Right forelimb (tissue), 1 donor: ENCODE data around the gene SSC5D.
"Not testable (repeated sequence)": the region's sequence is repeated elsewhere in the genome, so short reads cannot be mapped to it uniquely, and the experiment has no call there.

ENCODE experiments used
- DNase-seq: peaks from one replicate; pipeline ENCODE4 v3.0.0-alpha.2; 2018

Gene SSC5D

DNA sequence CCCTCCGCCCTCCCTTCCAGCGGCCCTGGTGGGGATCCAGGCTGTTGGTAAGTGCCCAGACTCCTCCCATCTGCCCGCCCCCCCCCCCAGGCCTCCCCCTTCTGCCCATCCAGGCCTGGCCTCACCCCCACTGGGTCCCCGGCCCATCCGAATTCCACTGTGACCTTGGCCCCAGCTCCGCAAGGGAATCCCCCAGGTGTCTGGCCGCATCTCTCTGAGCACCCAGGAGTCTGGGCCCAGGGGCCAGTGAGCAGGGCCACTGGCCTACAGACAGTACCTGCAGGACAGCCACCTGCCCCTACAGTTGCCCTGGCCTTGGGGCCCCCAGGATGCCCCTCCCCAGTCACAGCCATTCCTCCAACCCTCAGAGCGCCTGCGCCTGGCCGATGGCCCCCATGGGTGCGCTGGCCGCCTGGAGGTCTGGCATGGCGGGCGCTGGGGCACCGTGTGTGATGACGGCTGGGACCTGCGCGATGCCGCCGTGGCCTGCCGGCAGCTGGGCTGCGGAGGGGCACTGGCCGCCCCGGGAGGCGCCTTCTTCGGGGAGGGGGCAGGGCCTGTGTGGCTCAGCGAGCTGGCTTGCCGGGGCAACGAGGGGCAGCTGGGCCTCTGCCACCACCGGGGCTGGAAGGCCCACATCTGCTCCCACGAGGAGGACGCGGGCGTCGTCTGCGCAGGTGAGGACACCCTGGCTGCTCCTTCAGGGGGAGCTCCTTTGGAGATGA, 912 bp downstream of the SSC5D start:
- DNase-seq, result peak; percentile 76

DNA sequence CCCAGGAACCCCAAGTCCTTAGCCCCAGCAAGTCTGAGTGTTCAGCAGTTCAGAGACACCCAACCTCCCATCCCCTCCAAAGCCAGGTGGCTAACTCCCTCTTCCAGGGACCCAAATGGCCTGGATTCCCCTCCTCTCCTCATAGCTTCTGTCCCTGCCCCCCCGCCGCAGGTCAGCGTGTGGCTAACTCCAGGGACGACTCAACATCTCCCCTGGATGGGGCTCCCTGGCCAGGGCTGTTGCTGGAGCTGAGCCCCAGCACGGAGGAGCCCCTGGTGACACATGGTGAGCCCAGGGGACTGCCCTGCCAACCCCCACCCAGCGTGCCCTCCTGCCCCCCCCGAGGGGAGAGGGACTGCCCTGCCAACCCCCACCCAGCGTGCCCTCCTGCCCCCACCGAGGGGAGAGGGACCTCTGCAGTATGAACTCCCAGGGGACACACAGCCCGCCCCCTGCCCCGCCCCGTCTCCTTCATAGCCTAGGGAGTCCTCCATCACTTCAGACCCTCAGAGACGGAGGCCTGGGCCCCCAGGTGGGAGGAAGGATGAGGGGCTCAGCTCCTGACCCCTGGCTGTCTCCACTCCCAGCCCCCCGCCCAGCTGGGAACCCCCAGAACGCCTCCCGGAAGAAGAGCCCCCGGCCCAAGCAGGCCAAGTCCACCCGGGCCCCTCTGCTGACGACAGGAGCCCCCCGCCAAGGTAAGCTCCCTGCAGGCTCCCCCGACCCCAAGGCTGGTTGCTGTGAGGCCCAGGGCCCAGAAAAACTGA, 1.7 kb downstream of the SSC5D start:
- no peak for DNase-seq

DNA sequence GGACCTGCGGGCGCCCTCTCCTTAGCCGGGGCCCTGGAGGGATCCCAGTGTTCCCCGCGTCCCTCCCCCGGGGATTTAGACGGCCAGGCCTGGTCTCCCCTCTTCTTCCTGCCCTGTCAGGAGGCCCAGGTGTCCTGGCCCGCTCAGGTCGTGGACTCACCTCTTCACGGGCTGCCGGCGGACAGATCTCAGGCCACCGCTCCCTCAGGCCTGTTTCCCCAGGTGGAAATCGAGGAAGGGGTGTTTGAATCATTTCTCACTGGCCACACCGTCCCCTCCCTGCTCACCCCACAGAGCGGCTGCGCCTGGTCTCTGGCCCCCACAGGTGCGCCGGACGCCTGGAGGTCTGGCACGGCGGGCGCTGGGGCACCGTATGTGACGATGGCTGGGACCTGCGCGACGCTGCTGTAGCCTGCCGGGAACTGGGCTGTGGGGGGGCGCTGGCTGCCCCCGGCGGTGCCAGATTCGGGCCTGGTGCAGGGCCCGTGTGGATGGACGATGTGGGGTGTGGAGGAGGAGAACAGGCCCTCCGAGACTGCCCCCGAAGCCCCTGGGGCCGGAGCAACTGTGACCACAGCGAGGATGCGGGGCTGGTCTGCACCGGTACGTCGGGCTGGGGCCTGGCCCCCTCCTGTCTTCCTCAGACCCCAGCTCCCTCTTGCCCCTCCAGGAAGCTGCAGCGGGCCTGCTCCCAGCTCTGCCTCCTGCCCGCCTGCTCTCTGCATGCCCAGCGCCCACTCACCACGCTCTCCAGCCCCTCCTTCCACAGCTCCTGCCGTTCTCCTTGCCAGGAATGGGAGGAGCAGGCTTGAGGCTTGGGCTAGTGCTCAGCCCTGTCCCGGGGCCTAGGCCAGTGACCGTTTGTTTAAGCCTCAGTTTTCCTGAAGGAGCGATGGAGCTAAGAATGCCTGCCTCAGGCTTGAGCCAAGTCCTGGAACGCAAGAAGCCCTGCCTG, 2.5 kb downstream of the SSC5D start:
- DNase-seq, result no peak

DNA sequence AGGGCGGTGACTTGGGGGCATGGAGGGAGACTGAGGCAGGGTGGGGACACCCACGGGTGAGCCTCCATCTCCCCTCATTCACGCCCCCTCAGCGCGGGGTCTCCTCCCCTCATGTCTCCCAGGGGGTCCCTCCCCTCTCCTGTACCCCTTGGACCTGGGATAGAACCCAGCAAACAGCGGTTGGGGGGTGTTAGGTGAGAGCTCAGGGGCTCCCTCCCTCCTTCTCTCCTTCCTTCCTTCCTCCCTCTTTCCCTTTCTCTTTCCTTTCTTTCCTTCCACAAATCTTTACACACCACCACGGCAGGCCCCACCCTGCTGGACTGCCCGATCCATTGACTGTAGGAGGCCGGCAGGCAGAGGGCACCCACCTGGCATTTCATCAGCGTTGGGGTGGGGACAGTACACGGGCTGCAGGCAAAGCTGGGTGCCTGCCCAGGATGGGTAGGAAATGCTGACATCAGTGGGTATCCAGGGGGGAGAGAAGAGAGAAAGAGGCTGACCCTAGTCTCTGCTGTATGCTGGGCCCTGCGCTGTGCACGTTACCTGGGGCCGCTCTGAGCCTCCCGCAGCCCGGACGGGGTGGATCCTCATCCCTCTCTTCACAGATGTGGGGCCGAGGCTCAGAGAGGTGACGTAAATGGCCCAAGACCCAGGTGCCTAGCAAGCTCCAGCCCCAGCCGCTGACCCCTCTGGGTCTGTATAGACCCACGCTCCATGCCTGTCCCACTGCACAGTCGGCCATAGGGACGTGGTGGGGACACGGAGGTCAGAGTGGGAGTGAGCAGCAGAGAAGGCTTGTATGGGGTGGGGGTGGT, 3.5 kb downstream of the SSC5D start:
- no peak for DNase-seq

DNA sequence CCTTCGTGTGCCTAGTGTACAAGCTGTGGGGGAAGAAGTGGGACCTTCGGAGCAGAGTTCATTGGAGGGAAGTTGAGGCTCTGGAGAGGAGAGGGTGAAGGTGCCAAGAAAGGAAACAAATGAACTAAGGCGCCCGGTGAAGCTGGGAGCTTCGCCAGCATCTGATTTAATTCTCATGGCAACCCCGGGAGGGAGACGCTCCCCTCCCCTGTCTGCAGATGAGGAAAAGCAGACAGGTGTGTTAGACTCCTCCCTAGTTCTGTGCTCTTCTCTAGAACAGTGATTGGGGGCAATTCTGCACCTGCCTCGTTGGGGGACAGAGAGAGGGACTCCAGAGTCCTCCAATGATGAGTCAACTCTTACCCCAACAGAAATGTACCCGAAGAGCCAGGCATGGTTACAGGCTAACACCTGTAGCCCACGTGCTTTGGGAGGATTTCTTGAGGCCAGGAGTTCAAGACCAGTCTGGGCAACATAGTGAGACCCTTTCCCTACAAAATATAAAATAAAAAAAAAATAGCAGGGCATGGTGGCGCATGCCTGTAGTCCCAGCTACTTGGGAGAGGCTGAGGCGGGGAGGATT, 4.2 kb downstream of the SSC5D start:
- DNase-seq, result no peak

DNA sequence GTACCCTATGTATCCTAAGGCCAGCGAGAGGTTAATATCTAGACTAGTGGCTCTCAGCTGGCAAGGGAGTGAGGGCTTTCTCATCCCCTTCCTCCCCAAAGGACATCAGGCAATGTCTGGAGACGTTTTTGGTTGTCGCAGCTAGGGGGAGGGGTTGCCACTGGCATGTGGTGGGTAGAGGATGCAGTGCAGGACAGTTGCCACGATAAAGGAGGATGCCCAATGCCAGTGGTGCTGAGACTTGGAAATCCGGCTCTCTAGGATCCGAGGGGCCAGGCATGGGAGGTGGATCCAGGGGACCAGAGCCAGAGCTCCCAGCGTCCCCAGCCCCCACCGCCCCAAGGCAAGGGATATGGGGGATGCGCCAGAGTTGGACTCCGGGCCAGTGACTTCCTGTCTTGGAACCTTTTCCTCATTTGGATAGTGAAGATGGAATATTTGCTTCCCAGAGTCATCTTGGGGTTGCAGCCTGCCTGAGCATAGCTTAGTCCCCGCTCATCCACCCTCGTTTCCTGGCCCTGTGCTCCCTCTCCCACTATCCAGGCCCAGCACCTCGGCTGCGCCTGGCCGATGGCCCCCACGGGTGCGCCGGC, 4.9 kb downstream of the SSC5D start:
- DNase-seq, result peak; percentile 77

DNA sequence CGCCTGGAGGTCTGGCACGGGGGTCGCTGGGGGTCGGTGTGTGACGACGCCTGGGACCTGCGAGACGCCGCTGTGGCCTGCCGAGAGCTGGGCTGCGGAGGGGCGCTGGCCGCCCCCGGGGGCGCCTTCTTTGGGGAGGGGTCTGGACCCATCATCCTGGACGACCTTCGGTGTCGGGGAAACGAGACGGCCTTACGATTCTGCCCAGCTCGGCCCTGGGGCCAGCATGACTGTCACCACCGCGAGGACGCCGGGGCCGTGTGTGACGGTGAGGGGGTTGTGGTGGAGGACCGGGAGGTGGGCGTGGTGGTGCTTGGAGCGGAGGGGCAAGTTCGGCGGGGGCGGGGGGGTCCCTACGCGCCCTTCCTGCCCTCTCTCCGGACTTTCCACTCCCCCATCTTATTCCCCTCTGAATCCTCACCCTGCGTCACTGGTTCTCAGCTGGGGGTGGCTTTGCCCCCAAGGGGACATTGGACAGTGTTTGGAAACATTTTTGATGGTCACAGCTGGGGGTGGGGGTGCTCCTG, 5.5 kb downstream of the SSC5D start:
- no peak for DNase-seq

DNA sequence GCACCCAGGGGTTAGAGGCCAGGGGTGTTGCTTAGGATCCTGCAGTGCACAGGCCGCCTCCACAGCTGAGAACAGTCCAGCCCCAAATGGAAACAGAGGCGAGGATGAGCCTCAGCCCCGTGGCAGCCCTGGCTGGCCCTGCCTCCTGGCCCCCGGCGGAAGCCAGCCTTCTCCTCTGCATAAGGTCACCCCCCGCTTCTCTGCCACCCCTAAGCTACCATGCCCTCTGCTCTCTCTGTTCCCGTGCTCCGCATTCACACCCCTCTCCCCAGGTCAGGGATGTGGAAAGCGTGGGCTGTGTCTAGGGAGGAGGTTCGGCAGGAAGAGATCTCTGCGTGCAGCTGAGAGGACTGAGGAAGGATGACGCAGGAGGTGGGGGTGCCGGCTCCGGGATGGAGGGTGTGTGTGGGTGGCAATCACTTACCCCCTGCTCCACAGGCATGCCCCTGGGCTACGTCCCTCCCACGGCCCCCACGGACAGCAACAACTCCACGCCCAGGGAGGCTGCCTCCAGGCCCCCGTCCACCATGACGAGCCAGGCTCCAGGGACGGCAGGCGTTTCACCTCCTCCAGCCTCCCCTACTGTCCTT, 6.0 kb downstream of the SSC5D start:
- DNase-seq, result no peak

DNA sequence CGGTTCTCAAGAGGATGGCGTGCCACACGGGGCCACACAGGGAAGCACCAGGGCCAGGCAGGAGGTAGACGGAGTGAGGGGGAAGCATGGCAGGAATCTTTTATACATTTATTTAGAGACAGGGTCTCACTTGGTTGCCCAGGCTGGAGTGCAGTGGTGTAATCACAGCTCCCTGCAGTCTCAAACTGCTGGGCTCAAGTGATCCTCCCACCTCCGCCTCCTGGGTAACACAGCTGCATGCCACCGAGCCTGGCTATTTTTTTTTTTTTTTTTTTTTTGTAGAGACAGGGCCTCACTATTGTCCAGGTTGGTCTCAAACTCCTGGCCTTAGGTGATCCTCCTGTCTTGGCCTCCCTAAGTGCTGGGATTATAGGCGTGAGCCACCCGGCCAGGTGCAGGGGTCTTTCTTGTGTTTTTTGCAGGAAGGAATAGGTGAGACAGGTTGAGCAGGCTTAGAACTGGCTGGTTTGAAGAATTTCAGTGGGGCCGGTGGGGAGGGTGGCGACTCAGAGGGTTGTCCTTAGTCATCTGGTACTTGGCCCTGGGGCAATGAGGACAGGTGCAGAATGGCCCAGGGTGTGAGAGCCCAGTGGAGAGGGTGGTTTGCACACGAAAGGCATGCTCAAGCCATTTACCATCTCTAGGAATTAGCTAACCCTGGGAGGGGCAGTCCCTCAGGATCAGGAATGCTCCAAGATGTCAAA, 7.6 kb downstream of the SSC5D start:
- no peak for DNase-seq

DNA sequence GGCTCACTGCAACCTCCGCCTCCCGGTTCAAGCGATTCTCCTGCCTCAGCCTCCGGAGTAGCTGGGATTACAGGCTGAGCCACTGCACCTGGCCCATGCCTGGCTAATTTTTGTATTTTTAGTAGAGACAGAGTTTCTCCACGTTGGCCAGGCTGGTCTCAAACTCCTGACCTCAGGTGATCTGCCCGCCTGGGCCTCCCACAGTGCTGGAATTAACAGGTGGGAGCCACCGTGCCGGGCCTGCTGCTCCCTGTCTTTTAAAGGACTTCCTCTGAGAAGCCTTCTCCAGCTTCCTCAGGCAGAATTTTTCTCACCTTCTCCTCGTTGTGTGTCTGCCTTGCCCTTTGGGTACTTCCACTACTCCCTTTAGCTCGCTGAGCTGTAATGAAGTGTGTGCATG, 8.6 kb downstream of the SSC5D start:
- not testable (repeated sequence) for DNase-seq

DNA sequence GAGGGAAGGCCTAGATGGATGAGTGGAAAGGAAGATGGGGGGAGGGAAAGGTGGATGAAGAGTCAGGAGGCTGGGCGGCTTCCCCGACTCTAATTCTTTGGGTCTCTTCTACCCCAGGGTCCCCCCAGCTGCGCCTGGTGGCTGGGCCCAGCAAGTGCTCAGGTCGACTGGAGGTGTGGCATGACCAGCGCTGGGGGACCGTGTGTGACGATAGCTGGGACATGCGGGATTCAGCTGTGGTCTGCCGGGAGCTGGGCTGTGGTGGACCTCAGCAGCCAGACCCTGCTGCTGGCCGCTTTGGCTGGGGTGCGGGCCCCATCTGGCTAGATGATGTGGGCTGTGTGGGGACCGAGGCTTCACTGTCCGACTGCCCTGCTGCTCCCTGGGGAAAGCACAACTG, 9.5 kb downstream of the SSC5D start:
- no peak for DNase-seq

DNA sequence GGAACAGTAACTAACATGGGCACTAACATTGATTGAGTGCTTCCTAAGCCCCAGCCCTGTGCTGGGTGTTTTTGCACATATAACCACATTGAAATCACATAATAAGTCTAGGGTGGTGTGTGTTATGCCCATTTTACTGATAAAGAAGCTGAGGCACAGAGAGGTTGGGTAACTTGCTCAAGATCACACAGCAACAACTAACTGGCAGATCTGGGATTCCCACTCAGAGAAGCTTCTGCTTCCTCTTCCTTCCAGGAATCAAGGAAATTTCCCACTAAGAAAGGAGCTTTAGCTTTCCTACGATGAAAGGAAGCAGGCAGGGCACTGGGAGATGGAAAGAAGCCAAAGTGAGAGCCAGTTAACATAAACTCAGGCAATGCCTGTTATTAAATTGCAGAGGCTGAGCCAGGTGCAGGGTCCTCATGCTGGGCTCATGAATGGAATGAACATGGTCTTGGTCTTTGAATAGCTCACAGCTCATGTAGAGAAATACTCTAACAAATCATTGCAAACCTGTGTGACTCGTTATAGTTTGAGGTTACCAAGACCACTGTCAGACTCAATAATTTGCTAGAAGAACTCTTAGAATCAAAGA, 10.1 kb downstream of the SSC5D start:
- DNase-seq, result no peak

DNA sequence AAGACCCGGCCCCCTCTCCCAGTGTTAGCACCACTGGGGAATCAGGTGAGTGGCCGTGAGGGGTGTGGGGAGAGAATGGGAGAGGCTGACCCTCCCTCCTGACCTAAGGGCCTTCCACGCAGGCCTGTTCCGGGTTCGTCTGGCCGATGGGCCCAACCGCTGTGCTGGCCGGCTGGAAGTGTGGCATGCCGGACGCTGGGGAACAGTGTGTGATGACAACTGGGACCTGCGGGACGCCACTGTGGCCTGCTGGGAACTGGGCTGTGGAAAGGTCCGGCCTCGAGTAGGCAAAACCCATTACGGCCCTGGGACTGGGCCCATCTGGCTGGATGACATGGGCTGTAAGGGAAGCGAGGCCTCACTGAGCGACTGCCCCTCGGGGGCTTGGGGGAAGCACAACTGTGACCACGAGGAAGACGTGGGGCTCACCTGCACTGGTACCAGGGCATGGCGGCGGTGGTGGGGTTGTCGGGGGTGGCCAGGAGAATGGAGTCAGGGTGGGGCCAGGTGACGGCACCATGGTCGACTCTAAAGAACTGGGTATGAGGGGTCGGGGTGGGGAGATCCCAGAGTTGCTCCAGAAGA, 12.2 kb downstream of the SSC5D start:
- no peak for DNase-seq

DNA sequence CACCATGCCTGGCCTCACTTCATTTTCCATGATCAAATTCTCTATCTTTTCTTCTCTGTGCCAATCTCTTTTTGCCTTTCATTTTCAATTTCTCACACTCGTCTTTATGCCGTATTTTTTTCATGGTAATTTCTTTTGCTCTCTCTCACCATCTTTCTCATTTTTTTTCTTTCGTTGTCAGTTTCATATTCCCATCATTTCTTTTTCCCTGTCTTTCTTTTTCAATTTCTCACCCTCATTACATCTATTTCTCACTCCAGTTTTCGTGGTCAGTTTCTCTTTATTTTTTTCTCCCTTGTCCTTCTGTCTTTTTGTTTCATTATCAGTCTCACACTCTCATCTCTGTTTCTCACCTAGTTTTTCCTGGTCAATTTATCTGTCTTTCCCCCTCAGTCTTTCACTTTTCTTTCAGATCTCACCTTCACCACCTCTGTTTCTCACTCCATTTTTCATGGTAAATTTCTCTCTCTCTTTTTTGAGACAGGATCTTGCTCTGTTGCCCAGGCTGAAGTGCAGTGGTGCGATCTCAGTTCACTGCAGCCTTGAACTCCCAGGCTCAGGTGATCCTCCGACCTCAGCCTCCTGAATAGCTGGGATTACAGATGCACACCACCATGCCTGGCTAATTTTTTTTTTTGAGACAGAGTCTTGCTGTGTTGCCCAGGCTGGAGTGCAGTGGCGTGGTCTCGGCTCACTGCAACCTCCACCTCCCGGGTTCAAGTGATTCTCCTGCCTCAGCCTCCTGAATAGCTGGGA, 14.1 kb downstream of the SSC5D start:
- DNase-seq, result no peak

DNA sequence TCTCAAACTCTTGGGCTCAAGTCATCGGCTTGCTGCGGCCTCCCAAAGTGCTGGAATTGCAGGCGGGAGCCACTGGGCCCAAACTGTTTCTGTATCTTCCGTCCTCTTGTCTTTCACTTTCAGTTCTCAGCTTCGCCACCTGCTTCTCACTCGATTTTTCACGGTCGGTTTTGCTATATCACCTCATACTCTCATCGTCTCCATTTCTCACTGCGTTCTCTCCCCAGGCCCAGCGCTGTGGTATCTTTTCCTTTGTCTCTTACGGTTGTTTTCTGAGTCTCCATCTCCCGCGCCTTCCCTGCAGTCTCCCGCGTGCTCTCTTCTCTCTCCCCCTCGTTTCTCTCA, 14.9 kb downstream of the SSC5D start:
- DNase-seq, result no peak

DNA sequence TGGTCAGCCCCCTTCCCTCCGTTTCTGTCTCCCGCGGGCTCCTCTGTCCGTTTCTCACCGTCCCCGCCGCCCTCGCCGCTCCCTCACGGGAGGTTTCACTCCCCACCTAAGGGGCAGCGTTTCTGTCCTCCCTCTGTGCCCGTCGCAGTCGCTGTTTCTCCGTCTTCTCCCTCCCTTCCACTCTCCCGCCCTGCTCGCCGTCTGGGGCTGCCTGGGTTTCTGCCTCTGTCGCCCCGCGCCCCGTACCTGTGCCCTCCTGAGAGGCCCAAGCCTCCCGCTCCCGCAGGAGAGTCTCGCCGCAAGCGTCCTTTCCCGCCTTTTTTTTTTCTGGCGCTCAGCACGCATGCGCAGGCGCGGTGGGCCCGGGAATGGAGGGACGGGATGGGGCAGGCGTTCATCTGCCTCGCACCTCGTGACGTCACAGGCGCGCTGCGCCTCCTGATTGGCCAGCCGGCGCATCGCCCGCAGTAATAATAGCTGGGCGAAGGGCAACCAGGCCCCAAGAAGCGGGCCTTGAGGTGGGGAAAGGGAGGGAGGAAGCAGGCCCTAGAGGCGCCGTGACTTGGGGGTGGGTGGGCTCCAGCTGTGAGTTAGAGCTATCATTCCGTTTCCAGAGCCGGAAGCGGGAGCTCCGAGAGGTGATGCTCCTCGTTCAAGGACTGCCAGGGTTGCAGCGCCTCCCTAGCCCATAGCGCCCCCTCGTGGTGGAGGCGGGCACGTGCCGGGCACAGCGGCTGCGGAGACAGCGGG, 15.4 kb downstream of the SSC5D start:
- peak; percentile 96 for DNase-seq

DNA sequence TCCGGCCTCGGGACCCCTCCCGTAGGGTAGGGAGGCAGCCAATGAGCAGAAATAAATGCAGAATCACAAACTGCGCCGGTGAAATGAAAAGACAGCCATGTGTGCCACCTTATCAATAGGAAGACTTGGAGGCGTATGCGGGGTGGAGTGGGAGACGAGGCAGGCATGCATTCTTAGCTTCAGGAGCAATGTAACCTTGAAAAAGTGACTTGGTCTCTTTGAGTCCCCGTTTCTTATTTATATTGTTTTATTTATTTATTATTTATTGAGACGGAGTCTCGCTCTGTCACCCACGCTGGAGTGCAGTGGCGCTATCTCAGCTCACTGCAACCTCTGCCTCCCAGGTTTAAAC, 16.0 kb downstream of the SSC5D start:
- no peak for DNase-seq

DNA sequence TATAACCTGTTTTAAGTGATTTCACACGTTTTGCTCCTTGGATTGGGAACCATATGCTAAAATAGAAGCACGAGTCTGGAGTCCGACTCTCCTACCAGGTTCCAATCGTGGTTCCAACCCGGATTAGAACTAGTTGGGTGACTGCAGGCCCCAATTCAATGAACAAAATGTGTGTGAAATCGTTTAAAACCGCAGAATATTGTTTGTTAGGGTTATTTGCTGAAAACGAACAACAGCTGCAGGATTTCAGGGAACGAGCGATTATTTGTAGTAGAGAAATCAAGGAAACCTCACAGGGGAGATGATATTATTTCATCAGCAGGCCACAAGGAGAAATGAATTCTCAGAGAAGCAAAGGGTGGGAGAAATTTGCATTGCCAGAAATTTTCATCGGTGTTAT, 16.7 kb downstream of the SSC5D start:
- no peak for DNase-seq
